K562 (cell line): ENCODE measurements around the gene MED29. TPM values are rescaled to one million over a fixed set of nuclear protein-coding genes. Genes with fewer than 3 reads are reported as not detected.

ENCODE experiments used
- ATAC-seq: fragments of 200-7000 bp; cut with Tn5 transposase; 3 replicates; pipeline ENCODE4 v1.9.1; 2020; ENCODE audit warnings: moderate library complexity
- BruUV-seq: library from RNA; stranded (reverse); fragments of 400-500 nt; replicated peaks from 2 replicates; lab custom pipeline; 2021; lab: Mats Ljungman, UMichigan
- CTCF ChIA-PET: fragments of 300-600 bp; formaldehyde crosslinking; extraction: SDS; loops from one replicate; lab custom pipeline; 2021; ENCODE audit warnings: low intra/inter-chr PET ratio; lab: Yijun Ruan, JAX
- POLR2A ChIA-PET: fragments of 300-600, 350-650 bp; sonication (Branson Sonifier 250); formaldehyde crosslinking; extraction: SDS; loops from one replicate; lab custom pipeline; 2021; ENCODE audit warnings: antibody characterized with exemption, inconsistent platforms; lab: Yijun Ruan, JAX
- DNase-seq, 4 experiments: peaks; one replicate each; pipeline versions ENCODE4 v3.0.0 to v3.0.0-alpha.2; 2011 to 2018; ENCODE audit warnings: low spot score in 3 of 4, mixed read lengths in 3 of 4; ENCODE audit errors: extremely low read depth in 1 of 4
- FAIRE-seq: peaks from 2 replicates; lab custom pipeline; 2011; peaks lifted over from hg19 to GRCh38; lab: Jason Lieb, UNC
- H2AFZ ChIP-seq: 2 replicates; pipeline ENCODE4 v1.6.0; 2011; ENCODE audit warnings: low read depth, low read length, control low read depth, inconsistent platforms
- H3K27ac ChIP-seq: fragments of 200-600 bp; 3 replicates; pipeline ENCODE4 v1.8.0; 2011; ENCODE audit warnings: low read depth, mild to moderate bottlenecking, control low read depth, inconsistent platforms, low read length, moderate library complexity, mixed read lengths; ENCODE audit errors: extremely low read depth
- H3K27me3 ChIP-seq, 2 experiments: fragments of 300-600 bp in 1 of 2; 2 replicates in 1 of 2; 3 replicates in 1 of 2; pipeline versions ENCODE4 v1.6.0 to v1.8.0; 2011; ENCODE audit warnings: inconsistent platforms in 2 of 2, low read length in 2 of 2, mild to moderate bottlenecking in 1 of 2, mixed read lengths in 1 of 2, moderate library complexity in 1 of 2; ENCODE audit not compliant: control insufficient read depth in 2 of 2, insufficient read depth in 2 of 2
- H3K36me3 ChIP-seq: fragments of 300-600 bp; 3 replicates; pipeline ENCODE4 v1.8.0; 2011; ENCODE audit warnings: mild to moderate bottlenecking, low read length, inconsistent platforms; ENCODE audit not compliant: control insufficient read depth, insufficient read depth
- H3K4me1 ChIP-seq, 2 experiments: fragments of 200-600 bp in 1 of 2; replicated peaks in 1 of 2; 2 replicates in 1 of 2; 3 replicates in 1 of 2; pipeline versions ENCODE4 v1.5.1 to v1.8.0; 2011; ENCODE audit warnings: inconsistent platforms in 2 of 2, low read length in 2 of 2, mild to moderate bottlenecking in 1 of 2, mixed read lengths in 1 of 2, moderate library complexity in 1 of 2; ENCODE audit not compliant: control insufficient read depth in 2 of 2, insufficient read depth in 2 of 2
- H3K4me2 ChIP-seq: 2 replicates; pipeline ENCODE4 v1.6.1; 2011; ENCODE audit warnings: low read length, control low read depth, inconsistent platforms, mixed read lengths; ENCODE audit not compliant: insufficient read depth
- H3K4me3 ChIP-seq: fragments of 200-600 bp; sonication (generic), shearing (Covaris generic); 2 replicates; pipeline ENCODE4 v1.5.1; 2016; ENCODE audit warnings: control low read depth, inconsistent platforms
- H3K79me2 ChIP-seq: fragments of 200-600 bp; 3 replicates; pipeline ENCODE4 v1.8.0; 2011; ENCODE audit warnings: low read length, inconsistent platforms; ENCODE audit not compliant: control insufficient read depth, insufficient read depth
- H3K9ac ChIP-seq, 2 experiments: 2 replicates each; pipeline versions ENCODE4 v1.6.0 to v1.6.1; 2011; ENCODE audit warnings: low read depth in 2 of 2, low read length in 2 of 2, control low read depth in 1 of 2, inconsistent platforms in 1 of 2, mild to moderate bottlenecking in 1 of 2, mixed read lengths in 1 of 2; ENCODE audit not compliant: insufficient read depth in 1 of 2
- H3K9me1 ChIP-seq: one replicate; pipeline ENCODE4 v1.6.0; 2011; ENCODE audit warnings: inconsistent platforms, mild to moderate bottlenecking, low read length, moderate library complexity; ENCODE audit not compliant: control insufficient read depth, insufficient read depth
- H3K9me3 ChIP-seq: replicated peaks from 2 replicates; pipeline ENCODE4 v1.5.1; 2011; ENCODE audit warnings: low read depth, low read length, inconsistent platforms; ENCODE audit not compliant: control insufficient read depth, insufficient read depth
- H4K20me1 ChIP-seq: replicated peaks from 2 replicates; pipeline ENCODE4 v1.6.1; 2011; ENCODE audit warnings: low read length, inconsistent platforms, mixed read lengths; ENCODE audit not compliant: control insufficient read depth, insufficient read depth
- ATF6 ChIP-seq: sonication (generic); formaldehyde crosslinking; IDR thresholded peaks from 2 replicates; pipeline ENCODE4 v1.4.0; 2020; ENCODE audit warnings: mild to moderate bottlenecking, missing genetic modification reagents
- CEBPG ChIP-seq, 3 experiments: fragments of 200-800 bp in 1 of 3; sonication (Bioruptor generic) in 1 of 3; sonication (generic) in 1 of 3; formaldehyde crosslinking in 1 of 3; IDR thresholded peaks in 2 of 3; conservative IDR thresholded peaks in 1 of 3; 2 replicates each; pipeline versions ENCODE4 v1.6.1 to v1.8.0; 2016 to 2022; ENCODE audit warnings: missing compliant biosample characterization in 2 of 3, missing genetic modification characterization in 2 of 3, mild to moderate bottlenecking in 1 of 3, missing genetic modification reagents in 1 of 3
- KLF16 ChIP-seq: IDR thresholded peaks from 2 replicates; pipeline ENCODE4 v1.6.1; 2016; ENCODE audit warnings: antibody characterized with exemption
- MECOM ChIP-seq: fragments of 250-450 bp; sonication (Bioruptor Pico); IDR thresholded peaks from 2 replicates; pipeline ENCODE4 v1.8.0; 2022; ENCODE audit warnings: inconsistent platforms
- NFIC ChIP-seq: fragments of 450-650 bp; IDR thresholded peaks from 2 replicates; pipeline ENCODE4 v1.6.1; 2017; ENCODE audit warnings: mild to moderate bottlenecking, inconsistent platforms
- PHF8 ChIP-seq: fragments of 200-600 bp; sonication (generic); IDR thresholded peaks from 2 replicates; pipeline ENCODE4 v1.6.1; 2012; ENCODE audit warnings: mixed run types, mild to moderate bottlenecking, inconsistent platforms, low read length, moderate library complexity, borderline replicate concordance
- PKNOX1 ChIP-seq: fragments of 450-650 bp; IDR thresholded peaks from 2 replicates; pipeline ENCODE4 v1.6.1; 2016
- TBL1XR1 ChIP-seq, 2 experiments: IDR thresholded peaks; 2 replicates each; pipeline ENCODE4 v1.6.1; 2012; ENCODE audit warnings: improper control_type of control experiment in 2 of 2, low read length in 2 of 2, mild to moderate bottlenecking in 1 of 2
- TOE1 ChIP-seq, 2 experiments: fragments of 450-650 bp in 1 of 2; sonication (generic) in 1 of 2; formaldehyde crosslinking in 1 of 2; IDR thresholded peaks; 2 replicates each; pipeline versions ENCODE4 v1.7.1 to v1.8.0; 2016 to 2022; ENCODE audit warnings: borderline replicate concordance in 2 of 2, mild to moderate bottlenecking in 2 of 2, antibody characterized with exemption in 1 of 2, inconsistent platforms in 1 of 2, low read depth in 1 of 2, missing genetic modification reagents in 1 of 2, moderate library complexity in 1 of 2
- ZNF165 ChIP-seq: fragments of 250-450 bp; sonication (Bioruptor Pico); IDR thresholded peaks from 2 replicates; pipeline ENCODE4 v1.4.0; 2020; ENCODE audit warnings: borderline replicate concordance
- ZNF75A ChIP-seq: fragments of 450-650 bp; formaldehyde crosslinking; IDR thresholded peaks from 2 replicates; pipeline ENCODE4 v1.4.0; 2020; ENCODE audit warnings: mild to moderate bottlenecking
- WGBS: fragments of 100-300 bp; shearing (Covaris generic); methylation state at CpG from one replicate; pipeline ENCODE4 v1.1.6; 2016; ENCODE audit warnings: low coverage, mixed read lengths; ENCODE audit not compliant: insufficient coverage; ENCODE audit errors: missing lambda C conversion rate; 5-methylcytosine and 5-hydroxymethylcytosine counted together
- in situ Hi-C: fragments of 300-500 bp; cut with MboI; formaldehyde crosslinking; loops from 4 replicates; pipeline ENCODE4 v1.15.0; 2018; ENCODE audit warnings: inconsistent platforms, mixed read lengths
- intact Hi-C: fragments of 100-400 bp; cut with micrococcal nuclease; formaldehyde crosslinking; loops from 2 replicates; pipeline ENCODE4 v1.14.2; 2022
- polyA plus RNA-seq, 8 experiments: library from polyadenylated mRNA; depleted of rRNA in 4 of 8; stranded (reverse) in 5 of 8; unstranded in 3 of 8; fragments of >200 nt; fragmentation: Nextera tagmentation in 2 of 8; fragmentation: Illumina TruSeq in 1 of 8; extraction: Ambion mirVana in 2 of 8; extraction: Trizol in 1 of 8; gene quantifications; 2 replicates each; pipeline versions ENCODE4 v1.2.1 to v1.2.3, GENCODE V29; 2011 to 2014; ENCODE audit warnings: inconsistent platforms in 1 of 8, missing spikeins in 1 of 8
- total RNA-seq, 7 experiments: library from RNA; depleted of rRNA in 6 of 7; stranded (reverse); fragments of >200 nt in 6 of 7; fragmentation: Illumina TruSeq in 2 of 7; extraction: Trizol in 2 of 7; gene quantifications; 2 replicates each; pipeline versions ENCODE4 v1.2.1 to v1.2.3, GENCODE V29; 2011 to 2021; ENCODE audit warnings: low replicate concordance in 1 of 7

The MED29 gene
- total and polyA plus RNA-seq, 9 of the 15 experiments (the other 6 are each of a cell fraction or from before 2014, with no cell fraction given) = 1.8 to 22.6 (median 12.4) TPM

GRCh38 chr19:39413911-39414608, 22.9 kb downstream of the MED29 start:
- in situ Hi-C loops = no loop called here
- peak; percentile 43 to 52 (median 49) for DNase-seq
- H2AFZ ChIP-seq = peak overlapping the region; percentile 38; the same call in 1 of the 2 replicates
- 0 out of 2 replicates have a peak, but pooled peaks have one; percentile 41 for TF ChIP-seq ATF6
- no peak for TF ChIP-seq PHF8
- no peak for TF ChIP-seq TOE1 (IDR thresholded peaks at IDR 0.05; ENCODE audit: borderline replicate concordance)
- TF ChIP-seq TOE1 (CRISPR knock-in tag; IDR thresholded peaks at IDR 0.05; ENCODE audit: borderline replicate concordance, low read depth) = no peak
- no peak for TF ChIP-seq ZNF165 (CRISPR knock-in tag)
- TF ChIP-seq NFIC = no peak
- no peak for TF ChIP-seq MECOM (CRISPR knock-in tag)
- peak; percentile 12; the same call in 1 of the 2 replicates for TF ChIP-seq PKNOX1
- TF ChIP-seq CEBPG (CRISPR knock-in tag; IDR thresholded peaks at IDR 0.05) = 0 out of 2 replicates have a peak, but pooled peaks have one; percentile 53
- TF ChIP-seq CEBPG (tag; conservative IDR thresholded peaks at IDR 0.05 in 1 of 2, IDR thresholded peaks at IDR 0.05 in 1 of 2) = 0 out of 4 replicates have a peak, but pooled peaks of 1 of the 2 experiments have one; percentile 43
- TF ChIP-seq TBL1XR1 (IDR thresholded peaks at IDR 0.05; ENCODE audit: low read length in 2 of 2) = no peak
- TF ChIP-seq ZNF75A (CRISPR knock-in tag) = no peak
- TF ChIP-seq KLF16 = no peak

More at GRCh38 chr19:39413911-39414608, 22.9 kb downstream of the MED29 start:
- no peaks in the 10 kb centered on the region for H3K9me1 ChIP-seq
- FAIRE-seq (peak; percentile 73), ATAC-seq (0 out of 3 replicates have a peak, but pooled peaks have one; percentile 10)
- H3K36me3 ChIP-seq = peaks cover 21% of the 10 kb centered on the region; the same call in 2 of the 3 replicates
- POLR2A ChIA-PET = interaction anchor here (0.6 to 1.7 kb wide), 9 partner anchors 9 to 560 kb away, joined by 3 to 15 read pairs (median 5); partner anchors contain the start of genes RPS16 and SAMD4B
- no peaks in the 10 kb centered on the region for H3K27me3 ChIP-seq
- CTCF ChIA-PET = interaction anchor here (0.6 kb wide), 1 partner anchor 17 kb away, joined by 3 read pairs; no protein-coding TSS in a partner anchor
- BruUV-seq = TSS peak; percentile 0
- peak overlapping the region; percentile 71 for H3K4me3 ChIP-seq
- H3K4me2 ChIP-seq = peak overlapping the region; percentile 65
- no peaks in the 10 kb centered on the region for H3K9me3 ChIP-seq
- peak overlapping the region; percentile 15; the same call in 2 of the 3 replicates for H3K27ac ChIP-seq
- no peaks in the 10 kb centered on the region for H4K20me1 ChIP-seq
- peaks cover 38% of the 10 kb centered on the region for H3K79me2 ChIP-seq
- peak overlapping the region; percentile 55 to 97; a peak in 3 of 4 replicates for H3K9ac ChIP-seq
- intact Hi-C loops = loop anchor here (5.0 kb wide), 2 partner anchors 187 to 292 kb away; no protein-coding TSS in a partner anchor
- 55% methylated on average over 18 of the region's 18 CpGs for WGBS
- peaks cover 25 to 67% of the 10 kb centered on the region in 2 experiments for H3K4me1 ChIP-seq
